Epithelial cell of esophagus (primary cell): Measurements from ENCODE around the gene RIC8B.

Experiments
- DNase-seq: peaks from one replicate; pipeline ENCODE4 v3.0.0; 2010; ENCODE audit warnings: low read depth
- H3K4me3 ChIP-seq: 2 replicates; pipeline ENCODE4 v1.5.1; 2011; ENCODE audit warnings: mild to moderate bottlenecking, low read length, control low read depth
- TF ChIP-seq, protein P1 (sequence below): IDR thresholded peaks from 2 replicates; pipeline ENCODE4 v1.5.1; 2011; ENCODE audit warnings: low read depth, mild to moderate bottlenecking, low read length, control low read depth, inconsistent platforms; ENCODE audit not compliant: insufficient read depth; ENCODE audit errors: missing control alignments

RIC8B gene

DNA sequence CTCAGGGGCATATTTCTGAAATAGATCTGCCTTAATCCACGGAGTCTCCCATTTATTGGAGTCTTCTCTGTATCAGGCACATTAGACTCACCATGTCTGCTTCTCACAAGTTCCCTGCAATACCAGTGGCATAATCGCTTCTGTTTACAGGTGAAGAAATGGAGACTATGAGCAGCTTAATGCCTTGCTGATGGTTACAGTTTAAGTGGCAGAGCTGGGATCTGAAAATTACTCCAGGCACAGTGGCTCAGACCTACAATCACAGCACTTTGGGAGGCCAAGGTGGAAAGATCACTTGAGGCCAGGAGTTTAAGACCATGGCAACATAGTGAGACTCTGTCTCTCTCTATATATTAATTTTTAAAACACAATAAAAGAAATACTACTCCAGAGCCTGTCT, 7.3 kb upstream of the RIC8B start:
- no peak for DNase-seq
- TF ChIP-seq, protein P1, sequence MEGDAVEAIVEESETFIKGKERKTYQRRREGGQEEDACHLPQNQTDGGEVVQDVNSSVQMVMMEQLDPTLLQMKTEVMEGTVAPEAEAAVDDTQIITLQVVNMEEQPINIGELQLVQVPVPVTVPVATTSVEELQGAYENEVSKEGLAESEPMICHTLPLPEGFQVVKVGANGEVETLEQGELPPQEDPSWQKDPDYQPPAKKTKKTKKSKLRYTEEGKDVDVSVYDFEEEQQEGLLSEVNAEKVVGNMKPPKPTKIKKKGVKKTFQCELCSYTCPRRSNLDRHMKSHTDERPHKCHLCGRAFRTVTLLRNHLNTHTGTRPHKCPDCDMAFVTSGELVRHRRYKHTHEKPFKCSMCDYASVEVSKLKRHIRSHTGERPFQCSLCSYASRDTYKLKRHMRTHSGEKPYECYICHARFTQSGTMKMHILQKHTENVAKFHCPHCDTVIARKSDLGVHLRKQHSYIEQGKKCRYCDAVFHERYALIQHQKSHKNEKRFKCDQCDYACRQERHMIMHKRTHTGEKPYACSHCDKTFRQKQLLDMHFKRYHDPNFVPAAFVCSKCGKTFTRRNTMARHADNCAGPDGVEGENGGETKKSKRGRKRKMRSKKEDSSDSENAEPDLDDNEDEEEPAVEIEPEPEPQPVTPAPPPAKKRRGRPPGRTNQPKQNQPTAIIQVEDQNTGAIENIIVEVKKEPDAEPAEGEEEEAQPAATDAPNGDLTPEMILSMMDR: no peak
- no peak overlapping the region for H3K4me3 ChIP-seq

DNA sequence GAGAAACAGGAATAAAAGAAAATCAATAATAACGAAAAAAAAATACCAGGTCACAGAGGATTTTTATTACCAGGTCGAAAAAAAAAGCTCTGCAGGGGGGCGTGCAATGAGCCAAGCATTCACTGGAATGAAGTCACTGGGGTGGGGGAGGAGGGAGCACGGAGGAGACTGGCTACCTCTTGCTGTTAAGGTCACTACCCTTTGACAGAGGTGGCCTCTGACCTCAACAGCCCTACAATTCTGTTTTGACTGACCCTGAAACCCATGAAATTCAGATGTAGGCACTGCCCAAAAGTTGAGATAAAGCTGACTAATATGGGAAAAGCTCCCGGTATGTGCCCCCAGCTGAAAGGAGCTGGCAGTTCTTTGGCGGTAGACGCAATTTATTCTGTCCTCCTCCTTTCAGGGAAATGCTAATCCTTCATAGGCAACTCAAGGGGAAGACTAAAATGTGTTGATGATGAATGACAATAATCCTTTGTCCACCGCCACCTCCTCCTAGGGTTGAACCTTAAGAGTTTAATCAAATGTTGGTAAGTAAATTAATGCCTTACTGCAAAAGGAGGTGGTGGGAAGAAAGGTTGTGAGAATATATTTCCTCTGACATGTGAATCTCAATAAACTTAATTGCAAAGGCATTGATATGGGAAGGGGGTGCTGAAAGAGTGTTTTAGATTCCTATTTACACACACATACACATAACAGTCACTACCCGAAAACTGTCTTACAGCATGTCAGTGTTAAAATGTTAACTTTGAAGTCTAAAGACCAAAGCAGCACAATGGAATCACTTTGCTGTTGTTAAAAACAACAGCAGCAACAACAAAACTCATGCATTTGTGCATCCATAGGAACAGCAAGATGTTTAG, 6.3 kb upstream of the RIC8B start:
- TF ChIP-seq, protein P1: no peak
- DNase-seq: no peak
- no peak overlapping the region for H3K4me3 ChIP-seq

DNA sequence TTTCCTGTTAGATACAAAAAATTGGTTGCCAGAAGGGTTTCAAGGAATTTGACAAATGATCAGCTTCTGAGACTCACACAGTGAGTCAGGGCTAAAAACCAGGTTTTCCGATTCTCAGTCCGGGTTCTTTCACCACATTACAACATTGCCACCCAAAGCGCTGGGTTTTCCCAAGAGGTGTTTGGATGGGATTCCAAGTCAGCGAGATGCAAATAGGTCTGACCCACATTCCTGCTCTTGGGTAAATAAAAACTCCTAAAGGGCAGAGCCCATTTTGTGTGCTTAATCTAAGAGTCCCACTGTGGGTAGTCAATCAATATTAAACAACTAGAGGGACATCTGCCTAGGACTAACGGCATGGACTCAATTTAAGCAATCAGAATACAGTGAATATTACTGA, 5.4 kb upstream of the RIC8B start:
- no peak for DNase-seq
- TF ChIP-seq, protein P1: no peak
- no peak overlapping the region for H3K4me3 ChIP-seq

DNA sequence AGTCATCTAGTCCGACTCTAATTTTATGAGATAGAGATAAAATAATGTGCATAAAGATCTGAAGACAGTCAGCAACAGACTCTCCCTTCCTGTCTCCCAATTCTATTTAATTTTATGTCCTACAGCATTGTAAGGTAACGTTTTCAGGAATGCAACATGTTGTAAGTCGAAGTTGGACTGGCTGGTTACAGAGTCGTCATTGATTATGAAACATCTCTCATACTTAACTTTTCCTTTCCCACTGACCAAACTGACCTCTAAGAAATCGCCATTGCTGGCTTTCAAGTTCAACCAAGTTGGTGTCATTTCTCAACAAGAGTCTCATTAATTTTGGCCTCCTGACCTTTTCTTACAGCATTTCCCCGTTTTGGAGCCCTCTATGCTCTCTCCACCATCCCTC, 4.9 kb upstream of the RIC8B start:
- TF ChIP-seq, protein P1: no peak
- H3K4me3 ChIP-seq: no peak overlapping the region
- no peak for DNase-seq

DNA sequence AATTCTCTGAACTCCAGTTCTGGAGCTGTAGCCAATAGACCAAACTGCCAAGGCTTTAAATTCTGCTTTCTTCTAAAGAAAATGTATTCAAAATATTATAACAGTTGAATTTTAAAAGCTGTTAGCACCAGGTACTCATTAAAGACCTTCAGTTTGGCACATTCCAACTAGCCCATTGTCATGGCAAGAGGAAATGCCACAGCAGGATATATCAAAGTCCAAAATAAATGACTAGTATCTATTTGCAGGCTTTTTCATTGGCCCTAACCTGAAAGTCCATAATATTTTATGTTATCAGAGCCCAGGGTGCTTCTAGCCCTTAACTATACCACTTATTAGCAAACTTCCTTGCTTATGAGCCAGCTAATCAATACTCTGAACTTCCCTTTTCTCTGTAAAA, 3.1 kb upstream of the RIC8B start:
- TF ChIP-seq, protein P1: no peak
- no peak for DNase-seq
- no peak overlapping the region for H3K4me3 ChIP-seq

DNA sequence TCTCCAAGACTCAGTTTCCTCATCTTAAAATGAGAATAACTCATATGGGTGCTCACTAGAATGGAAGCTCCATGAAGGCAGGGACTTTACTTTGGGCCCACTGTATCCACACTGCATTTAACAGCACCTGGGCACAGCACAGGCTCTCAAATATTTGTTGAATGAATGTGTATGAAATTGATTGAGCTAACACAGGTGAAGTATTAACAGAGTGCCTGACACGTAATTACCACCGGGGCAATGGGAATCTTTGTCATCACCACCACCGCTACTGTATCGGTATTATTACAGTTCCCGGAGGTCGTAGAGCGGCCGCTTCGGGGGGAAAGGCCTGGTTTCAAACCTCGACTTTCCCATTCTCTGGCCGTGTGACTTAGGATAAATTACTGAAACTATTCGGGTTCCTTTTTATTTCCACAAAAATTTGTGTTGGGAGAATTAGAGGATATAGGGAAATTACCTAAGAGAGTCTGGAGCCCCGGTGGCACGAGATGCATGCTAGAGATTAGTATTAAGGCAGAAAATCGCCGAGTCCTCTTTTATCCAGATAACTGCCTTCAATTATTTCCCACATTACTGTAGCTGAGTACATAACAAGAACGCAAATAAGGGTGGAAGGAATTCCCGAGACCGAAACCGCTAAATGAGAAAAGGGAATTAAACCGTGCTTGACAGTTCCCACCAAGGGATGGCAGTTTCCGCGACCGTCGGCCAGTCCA, 1.0 kb upstream of the RIC8B start:
- peak overlapping the region; percentile 87 for H3K4me3 ChIP-seq
- DNase-seq: no peak
- TF ChIP-seq, protein P1: no peak
